ENCODE results near the gene HNRNPH1. TPM values are rescaled to one million over a fixed set of nuclear protein-coding genes. Genes with fewer than 3 reads are reported as not detected.
"Not testable (repeated sequence)": the region's sequence is repeated elsewhere in the genome, so short reads cannot be mapped to it uniquely, and the experiment has no call there.

The HNRNPH1 gene, protein sequence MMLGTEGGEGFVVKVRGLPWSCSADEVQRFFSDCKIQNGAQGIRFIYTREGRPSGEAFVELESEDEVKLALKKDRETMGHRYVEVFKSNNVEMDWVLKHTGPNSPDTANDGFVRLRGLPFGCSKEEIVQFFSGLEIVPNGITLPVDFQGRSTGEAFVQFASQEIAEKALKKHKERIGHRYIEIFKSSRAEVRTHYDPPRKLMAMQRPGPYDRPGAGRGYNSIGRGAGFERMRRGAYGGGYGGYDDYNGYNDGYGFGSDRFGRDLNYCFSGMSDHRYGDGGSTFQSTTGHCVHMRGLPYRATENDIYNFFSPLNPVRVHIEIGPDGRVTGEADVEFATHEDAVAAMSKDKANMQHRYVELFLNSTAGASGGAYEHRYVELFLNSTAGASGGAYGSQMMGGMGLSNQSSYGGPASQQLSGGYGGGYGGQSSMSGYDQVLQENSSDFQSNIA
- polyA plus RNA-seq (ENCODE audit: insufficient read length in 12 of 12), result over 10,000 TPM in 1 of 12 donors, 1,000 to 10,000 TPM in 2, 100 to 1,000 TPM in 9; 408 to 10,550 (median 674) TPM
- long read RNA-seq, donor 1, full-length matches to known transcripts, result 29 of 119 reads
- long read RNA-seq, donor 1, partial matches to known transcripts, result 90 of 119 reads
- long read RNA-seq, donor 1, other reads (novel, unspliced or antisense), result 0 of 119 reads
- long read RNA-seq, donor 2, full-length matches to known transcripts, result 23 of 56 reads
- long read RNA-seq, donor 2, partial matches to known transcripts, result 33 of 56 reads
- long read RNA-seq, donor 2, other reads (novel, unspliced or antisense), result 0 of 56 reads
- long read RNA-seq, donor 3, full-length matches to known transcripts, result 13 of 28 reads
- long read RNA-seq, donor 3, partial matches to known transcripts, result 15 of 28 reads
- long read RNA-seq, donor 3, other reads (novel, unspliced or antisense), result 0 of 28 reads
- long read RNA-seq, donor 4, full-length matches to known transcripts, result 11 of 26 reads
- long read RNA-seq, donor 4, partial matches to known transcripts, result 15 of 26 reads
- long read RNA-seq, donor 4, other reads (novel, unspliced or antisense), result 0 of 26 reads
- long read RNA-seq, donor 5, full-length matches to known transcripts, result 25 of 71 reads
- long read RNA-seq, donor 5, partial matches to known transcripts, result 46 of 71 reads
- long read RNA-seq, donor 5, other reads (novel, unspliced or antisense), result 0 of 71 reads
- long read RNA-seq, donor 6, full-length matches to known transcripts, result 19 of 34 reads
- long read RNA-seq, donor 6, partial matches to known transcripts, result 15 of 34 reads
- long read RNA-seq, donor 6, other reads (novel, unspliced or antisense), result 0 of 34 reads
- long read RNA-seq, donor 7, full-length matches to known transcripts, result 8 of 40 reads
- long read RNA-seq, donor 7, partial matches to known transcripts, result 32 of 40 reads
- long read RNA-seq, donor 7, other reads (novel, unspliced or antisense), result 0 of 40 reads
- long read RNA-seq, donor 8, full-length matches to known transcripts, result 43 of 78 reads
- long read RNA-seq, donor 8, partial matches to known transcripts, result 35 of 78 reads
- long read RNA-seq, donor 8, other reads (novel, unspliced or antisense), result 0 of 78 reads
- long read RNA-seq, donor 9, transcript HNRNPH1-243 (3 exons, 580 nt), result major isoform, 5 of 32 reads
- long read RNA-seq, donor 9, partial matches to known transcripts, result 17 of 32 reads
- long read RNA-seq, donor 9, other reads (novel, unspliced or antisense), result 0 of 32 reads
- long read RNA-seq, donor 10, full-length matches to known transcripts, result 21 of 57 reads
- long read RNA-seq, donor 10, partial matches to known transcripts, result 36 of 57 reads
- long read RNA-seq, donor 10, other reads (novel, unspliced or antisense), result 0 of 57 reads
- long read RNA-seq, donor 11, full-length matches to known transcripts, result 34 of 84 reads
- long read RNA-seq, donor 11, partial matches to known transcripts, result 50 of 84 reads
- long read RNA-seq, donor 11, other reads (novel, unspliced or antisense), result 0 of 84 reads

DNA sequence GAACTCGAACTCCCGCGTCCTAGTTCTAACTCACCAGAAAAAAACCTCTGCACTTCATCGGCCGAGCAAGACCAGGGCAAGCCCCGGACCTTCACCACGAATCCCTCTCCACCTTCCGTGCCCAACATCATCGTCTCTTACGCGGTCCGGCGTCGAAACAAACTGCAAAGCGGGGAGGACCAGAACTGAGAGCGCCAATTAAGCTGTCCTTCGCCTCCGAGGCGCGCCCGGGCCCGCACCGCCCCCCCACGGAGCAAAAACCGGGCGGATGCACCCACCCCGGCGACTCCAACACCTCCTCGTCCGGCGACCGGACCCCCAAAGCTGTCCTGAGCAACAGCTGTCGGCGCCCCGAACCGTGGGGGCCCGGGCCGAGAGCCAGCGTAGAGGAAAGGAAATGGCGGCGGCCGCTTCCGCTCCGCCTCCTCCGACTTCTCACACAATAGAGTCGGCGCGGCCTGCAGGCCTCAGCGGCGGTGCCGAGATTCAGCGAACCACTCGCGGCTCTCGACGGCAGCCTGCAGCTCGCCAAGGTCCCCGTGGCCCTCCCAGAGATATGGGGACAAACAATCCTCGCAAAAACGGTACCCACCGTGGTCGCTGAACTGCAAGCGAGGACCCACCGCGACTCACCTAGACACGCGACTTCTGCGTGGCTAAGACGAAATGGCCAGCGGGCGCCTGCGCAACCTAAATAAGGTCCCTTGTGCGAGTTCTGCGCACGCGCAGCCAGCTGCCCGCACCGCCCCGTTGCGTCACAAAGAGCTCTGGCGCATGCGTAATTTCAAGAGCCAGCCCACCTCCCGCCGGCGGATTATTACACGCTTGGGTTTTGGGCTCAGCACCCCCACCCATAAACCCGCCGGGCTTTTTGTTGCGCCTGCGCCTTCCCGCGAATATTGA lies at the start of gene HNRNPH1:
Gene HNRNPH1 (minus strand): TSS at position 669 of the 903 bp plus-strand sequence. CDS start 538 bp downstream, at position 131.
- peak; percentile 100 for DNase-seq

GRCh38 chr5:179668391-179668790 lies 44.9 kb upstream of the HNRNPH1 start:
- no peak for DNase-seq

DNA sequence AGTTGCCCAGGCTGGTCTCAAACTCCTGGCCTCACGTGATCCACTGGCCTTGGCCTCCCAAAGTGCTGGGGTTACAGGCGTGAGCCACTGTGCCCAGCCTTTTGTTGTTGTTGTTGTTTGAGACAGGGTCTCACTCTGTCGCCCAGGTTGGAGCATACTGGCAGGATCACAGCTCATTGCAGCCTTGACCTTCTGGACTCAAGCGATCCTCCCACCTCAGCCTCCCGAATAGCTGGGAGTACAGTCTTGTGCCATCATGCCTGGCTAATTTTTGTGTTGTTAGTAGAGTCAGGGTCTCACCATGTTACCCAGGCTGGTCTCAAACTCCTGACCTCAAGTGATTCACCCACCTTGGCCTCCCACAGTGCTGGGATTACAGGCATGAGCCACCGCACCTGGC lies 38.2 kb upstream of the HNRNPH1 start:
- DNase-seq, result not testable (repeated sequence)

DNA sequence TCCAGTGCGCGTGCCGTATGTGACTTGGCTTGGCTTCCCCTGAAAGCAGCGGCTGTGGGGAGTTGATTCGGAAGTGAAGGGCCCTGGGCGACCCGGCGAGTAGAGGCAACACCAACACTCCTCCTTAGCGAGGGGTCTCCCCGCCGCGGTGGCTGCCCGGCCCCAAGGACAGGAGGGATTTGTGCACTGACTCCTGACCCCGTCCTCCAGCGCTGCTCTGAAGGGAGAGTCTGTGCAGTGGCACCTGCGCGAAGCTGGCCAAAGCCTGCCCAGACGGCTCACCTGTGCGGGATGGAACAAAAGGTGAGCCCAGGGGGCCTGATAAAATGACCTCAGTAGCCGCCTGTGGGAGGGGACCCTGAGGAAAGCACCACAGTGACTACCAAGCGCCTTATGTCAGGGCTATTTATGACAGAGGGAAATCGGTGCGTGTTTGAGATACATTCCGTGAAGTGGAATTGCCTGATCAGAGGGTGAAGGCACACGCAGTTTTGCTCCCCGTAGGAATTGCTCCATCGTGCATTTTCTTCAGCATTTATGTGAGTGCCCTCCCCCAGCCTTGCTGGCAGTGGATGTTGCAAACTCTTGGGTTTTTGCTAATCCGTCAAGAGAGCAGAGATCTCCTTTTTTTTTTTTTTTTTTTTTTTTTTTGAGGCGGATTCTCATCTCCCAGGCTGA lies 34.8 kb upstream of the HNRNPH1 start:
- not testable (repeated sequence) for DNase-seq

- DNase-seq, result not testable (repeated sequence)
Observed at GRCh38 chr5:179657302-179658178, 34.1 kb upstream of the HNRNPH1 start.

- not testable (repeated sequence) for DNase-seq
Observed at GRCh38 chr5:179653135-179653534, 29.7 kb upstream of the HNRNPH1 start.

DNA sequence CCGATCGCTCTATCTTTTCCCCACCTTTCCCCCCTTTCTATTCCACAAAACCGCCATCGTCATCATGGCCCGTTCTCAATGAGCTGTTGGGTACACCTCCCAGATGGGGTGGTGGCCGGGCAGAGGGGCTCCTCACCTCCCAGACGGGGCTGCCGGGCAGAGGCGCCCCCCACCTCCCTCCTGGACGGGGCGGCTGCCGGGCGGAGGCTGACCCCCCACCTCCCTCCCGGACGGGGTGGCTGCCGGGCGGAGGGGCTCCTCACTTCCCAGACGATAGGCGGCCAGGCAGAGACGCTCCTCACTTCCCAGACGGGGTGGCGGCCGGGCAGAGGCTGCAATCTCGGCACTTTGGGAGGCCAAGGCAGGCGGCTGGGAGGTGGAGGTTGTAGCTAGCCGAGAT lies 26.8 kb upstream of the HNRNPH1 start:
- not testable (repeated sequence) for DNase-seq

DNA sequence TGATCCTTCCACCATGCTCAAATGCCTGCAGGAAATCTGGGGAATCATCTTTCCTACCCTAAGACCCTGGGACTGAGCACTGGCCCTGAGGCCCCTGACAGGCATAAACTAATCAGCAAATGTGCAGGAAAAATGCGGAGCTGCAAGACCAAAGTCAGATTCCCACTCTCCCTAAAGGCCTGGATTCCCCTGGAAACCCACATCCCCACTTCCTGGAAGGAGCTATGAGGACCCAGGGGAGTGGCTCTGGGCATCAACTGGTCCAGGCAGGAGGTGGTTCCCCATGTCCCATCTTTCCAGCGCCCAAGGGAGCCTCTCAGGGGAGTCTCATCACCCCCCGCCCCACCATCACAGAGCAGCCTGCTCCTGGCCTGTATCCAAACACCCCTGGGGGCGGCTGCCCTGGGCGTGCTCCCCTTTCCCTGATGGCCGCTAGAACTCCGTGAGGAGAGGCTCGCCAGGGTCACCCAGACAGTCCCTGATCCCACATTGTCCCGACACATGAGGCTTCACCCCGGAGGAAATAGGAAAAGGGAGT lies 25.8 kb upstream of the HNRNPH1 start:
- DNase-seq, result not testable (repeated sequence)

- no peak for DNase-seq
Observed at GRCh38 chr5:179648410-179648809, 24.9 kb upstream of the HNRNPH1 start.

GRCh38 chr5:179644766-179645165 lies 21.3 kb upstream of the HNRNPH1 start:
- not testable (repeated sequence) for DNase-seq

DNA sequence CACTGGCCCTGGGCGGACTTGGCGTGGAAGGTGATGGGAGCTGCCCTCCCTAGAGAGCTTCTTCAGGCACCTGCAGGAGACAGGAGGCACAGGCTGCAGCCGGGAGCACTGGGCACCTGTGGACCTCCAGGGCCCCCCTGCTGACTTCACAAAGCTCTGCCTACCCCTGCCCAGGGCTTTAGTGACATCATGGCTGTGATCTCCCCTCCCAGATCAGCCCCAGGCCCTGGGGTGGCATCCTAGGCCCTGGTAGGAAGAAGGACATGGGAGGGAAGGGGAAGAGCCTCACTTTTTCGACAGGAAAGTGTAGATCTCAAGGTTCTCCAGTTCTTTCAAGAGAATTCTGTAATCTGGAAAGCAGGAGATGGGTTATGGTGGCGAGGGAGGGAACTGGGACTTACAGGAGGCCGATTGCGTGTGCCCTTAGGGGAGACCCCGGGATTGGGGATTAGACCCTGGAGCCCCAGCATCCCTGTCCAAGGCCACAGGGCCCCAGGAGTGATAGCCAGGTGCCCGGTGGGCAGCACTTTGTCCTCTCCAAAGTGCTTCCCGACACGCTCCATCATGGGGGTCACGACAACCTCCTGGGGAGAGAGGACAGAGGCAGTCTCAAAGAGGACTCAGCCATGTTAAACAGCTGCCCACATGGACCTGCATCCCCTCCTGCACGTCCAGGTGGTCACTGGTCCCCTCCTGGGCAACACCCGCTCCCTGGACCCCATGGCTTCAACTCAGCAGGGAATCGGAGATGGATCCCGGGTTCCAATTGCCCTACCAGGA lies 19.9 kb upstream of the HNRNPH1 start:
- DNase-seq, result not testable (repeated sequence)

GRCh38 chr5:179642626-179643025 lies 19.2 kb upstream of the HNRNPH1 start:
- not testable (repeated sequence) for DNase-seq

GRCh38 chr5:179641745-179642144 lies 18.3 kb upstream of the HNRNPH1 start:
- not testable (repeated sequence) for DNase-seq

GRCh38 chr5:179639296-179639695 lies 15.8 kb upstream of the HNRNPH1 start:
- not testable (repeated sequence) for DNase-seq

DNA sequence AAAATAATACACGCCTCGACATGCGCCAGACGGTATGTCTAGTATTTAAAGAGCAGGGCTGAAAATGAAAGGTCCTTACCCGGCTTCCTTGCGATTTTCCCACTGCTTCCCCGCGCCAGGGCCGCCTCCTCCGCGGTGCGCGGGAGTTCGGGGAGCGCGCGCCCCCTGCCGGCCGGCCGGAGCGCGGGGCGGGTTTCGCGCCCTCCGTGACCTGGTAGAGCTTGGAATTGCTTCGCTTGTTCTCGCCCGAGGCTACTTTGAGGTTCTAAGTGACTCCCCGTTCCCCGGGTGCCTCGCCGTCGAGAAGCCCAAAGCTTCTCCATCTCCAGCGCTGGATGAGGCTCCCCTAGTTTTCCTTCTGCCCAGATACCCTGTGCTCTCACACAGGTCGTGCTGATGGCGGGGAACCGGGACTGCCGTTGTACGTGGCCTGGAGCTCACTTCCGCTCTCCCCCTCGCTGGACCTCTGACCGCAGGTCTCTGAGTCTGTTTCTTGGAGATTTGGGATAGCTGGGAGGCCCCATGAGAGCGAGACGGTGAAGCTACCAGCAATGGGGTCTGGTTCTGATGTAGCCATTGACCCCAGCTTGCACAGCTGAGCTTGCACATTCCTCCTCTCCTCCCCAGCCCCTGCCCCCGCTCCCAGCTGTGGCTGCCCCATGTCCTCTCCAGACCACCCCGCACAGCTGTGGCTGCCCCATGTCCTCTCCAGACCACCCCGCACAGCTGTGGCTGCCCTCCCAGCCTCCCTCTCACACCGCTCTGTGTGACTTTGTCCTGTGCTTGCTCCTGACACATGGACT lies 11.1 kb upstream of the HNRNPH1 start:
- not testable (repeated sequence) for DNase-seq
